BLaER1 treated with 17β-estradiol and CSF1 and Interleukin-3, amounts not matched to agents 10 nM and 100 nM (cell line): Measurements from ENCODE around the gene AGTRAP.

Experiments used
- H3K27ac ChIP-seq, 11 experiments: shearing (Covaris generic); formaldehyde crosslinking; 2 replicates each; pipeline ENCODE4 v1.8.1; 2022
- H3K27me3 ChIP-seq, 11 experiments: shearing (Covaris generic); formaldehyde crosslinking; 2 replicates each; pipeline ENCODE4 v1.8.1; 2022
- H3K36me3 ChIP-seq, 11 experiments: shearing (Covaris generic); formaldehyde crosslinking; 2 replicates each; pipeline ENCODE4 v1.8.1; 2022
- H3K4me1 ChIP-seq, 10 experiments: shearing (Covaris generic); formaldehyde crosslinking; 2 replicates each; pipeline ENCODE4 v1.8.1; 2022
- H3K4me2 ChIP-seq, 11 experiments: shearing (Covaris generic); formaldehyde crosslinking; 2 replicates each; pipeline ENCODE4 v1.8.1; 2022
- H3K4me3 ChIP-seq, 10 experiments: shearing (Covaris generic); formaldehyde crosslinking; 2 replicates each; pipeline ENCODE4 v1.8.1; 2022
- H3K9ac ChIP-seq, 11 experiments: shearing (Covaris generic); formaldehyde crosslinking; 2 replicates each; pipeline ENCODE4 v1.8.1; 2022
- H3K9me3 ChIP-seq, 11 experiments: shearing (Covaris generic); formaldehyde crosslinking; replicated peaks in 1 of 11; 2 replicates each; pipeline ENCODE4 v1.8.1; 2022
- H4K20me1 ChIP-seq, 11 experiments: shearing (Covaris generic); formaldehyde crosslinking; 2 replicates each; pipeline ENCODE4 v1.8.1; 2022
- Cebpa-rat ChIP-seq, 11 experiments: shearing (Covaris generic); IDR thresholded peaks; 2 replicates each; pipeline ENCODE4 v1.8.1; 2022

AGTRAP gene

GRCh38 chr1:11788549-11789053 is 52.7 kb downstream of the AGTRAP start:
- Histone ChIP-seq H3K27ac (peak overlapping the region; percentile 19 to 95 (median 78); a peak in 18 of 22 replicates), H3K36me3 (peaks cover 3 to 40% (median 15%) of the 10 kb centered on the region in 11 experiments; a peak in 18 of 22 replicates), H3K4me2 (peak overlapping the region in 7 of 11 experiments; percentile 81 to 96 (median 90); a peak in 12 of 22 replicates), H4K20me1 (no peaks in the 10 kb centered on the region; a peak in 1 of 22 replicates), H3K27me3 (no peaks in the 10 kb centered on the region), H3K4me3 (no peak overlapping the region), H3K9ac (peak overlapping the region in 9 of 11 experiments; percentile 12 to 77 (median 68); a peak in 13 of 22 replicates), H3K9me3 (no peaks in the 10 kb centered on the region), H3K4me1 (peaks cover 58 to 93% (median 82%) of the 10 kb centered on the region in 10 experiments)
- no peak for TF ChIP-seq Cebpa-rat (IDR thresholded peaks at IDR 0.05)

GRCh38 chr1:11789126-11790067 is 53.5 kb downstream of the AGTRAP start:
- TF ChIP-seq Cebpa-rat (IDR thresholded peaks at IDR 0.05), result no peak
- peak overlapping the region; percentile 19 to 95 (median 78); a peak in 21 of 22 replicates for H3K27ac ChIP-seq

GRCh38 chr1:11790101-11790879 is 54.4 kb downstream of the AGTRAP start:
- H3K36me3 ChIP-seq, result peaks cover 18 to 57% (median 32%) of the 10 kb centered on the region in 11 experiments; a peak in 21 of 22 replicates
- H4K20me1 ChIP-seq, result no peaks in the 10 kb centered on the region; a peak in 1 of 22 replicates
- TF ChIP-seq Cebpa-rat (IDR thresholded peaks at IDR 0.05), result no peak
- H3K27ac ChIP-seq, result peak overlapping the region; percentile 19 to 95 (median 78); a peak in 21 of 22 replicates
- peak overlapping the region; percentile 53 to 96 (median 82) for H3K4me2 ChIP-seq
- peak overlapping the region; percentile 15 to 77 (median 56); a peak in 19 of 22 replicates for H3K9ac ChIP-seq
- H3K9me3 ChIP-seq, result no peaks in the 10 kb centered on the region
- H3K4me1 ChIP-seq, result peaks cover 44 to 80% (median 68%) of the 10 kb centered on the region in 10 experiments
- no peaks in the 10 kb centered on the region for H3K27me3 ChIP-seq
- H3K4me3 ChIP-seq, result peak overlapping the region in 5 of 10 experiments; percentile 11 to 48 (median 19); a peak in 7 of 20 replicates

More at GRCh38 chr1:11789126-11790067, 53.5 kb downstream of the AGTRAP start:
- peak overlapping the region; percentile 5 to 77 (median 56); a peak in 17 of 22 replicates for H3K9ac ChIP-seq
- peak overlapping the region in 1 of 10 experiments; percentile 48; a peak in 3 of 20 replicates for H3K4me3 ChIP-seq
- H4K20me1 ChIP-seq, result no peaks in the 10 kb centered on the region; a peak in 1 of 22 replicates
- no peaks in the 10 kb centered on the region for H3K9me3 ChIP-seq
- peaks cover 53 to 89% (median 77%) of the 10 kb centered on the region in 10 experiments for H3K4me1 ChIP-seq
- H3K27me3 ChIP-seq, result no peaks in the 10 kb centered on the region
- H3K4me2 ChIP-seq, result peak overlapping the region in 10 of 11 experiments; percentile 1 to 96 (median 83); a peak in 17 of 22 replicates
- peaks cover 11 to 48% (median 23%) of the 10 kb centered on the region in 11 experiments; a peak in 20 of 22 replicates for H3K36me3 ChIP-seq

GRCh38 chr1:11790880-11791715 is 55.2 kb downstream of the AGTRAP start:
- no peaks in the 10 kb centered on the region for H3K27me3 ChIP-seq
- H3K4me3 ChIP-seq, result peak overlapping the region in 5 of 10 experiments; percentile 11 to 48 (median 19); a peak in 6 of 20 replicates
- H3K9me3 ChIP-seq, result no peaks in the 10 kb centered on the region
- H3K4me1 ChIP-seq, result peaks cover 38 to 72% (median 63%) of the 10 kb centered on the region in 10 experiments
- peak overlapping the region; percentile 53 to 96 (median 82) for H3K4me2 ChIP-seq
- no peaks in the 10 kb centered on the region; a peak in 2 of 22 replicates for H4K20me1 ChIP-seq
- peak overlapping the region in 10 of 11 experiments; percentile 37 to 77 (median 62); a peak in 17 of 22 replicates for H3K9ac ChIP-seq
- H3K36me3 ChIP-seq, result peaks cover 26 to 65% (median 40%) of the 10 kb centered on the region in 11 experiments
- H3K27ac ChIP-seq, result peak overlapping the region; percentile 13 to 95 (median 78); a peak in 19 of 22 replicates
- no peak for TF ChIP-seq Cebpa-rat (IDR thresholded peaks at IDR 0.05)

GRCh38 chr1:11792106-11792505 is 56.2 kb downstream of the AGTRAP start:
- Histone ChIP-seq H3K9ac (peak overlapping the region in 5 of 11 experiments; percentile 59 to 77 (median 70); a peak in 8 of 22 replicates), H4K20me1 (no peaks in the 10 kb centered on the region; a peak in 2 of 22 replicates), H3K4me2 (peak overlapping the region in 5 of 11 experiments; percentile 81 to 96 (median 92); a peak in 9 of 22 replicates), H3K27ac (peak overlapping the region in 8 of 11 experiments; percentile 64 to 95 (median 88); a peak in 14 of 22 replicates), H3K4me1 (peaks cover 40 to 72% (median 59%) of the 10 kb centered on the region in 10 experiments), H3K4me3 (no peak overlapping the region), H3K9me3 (no peaks in the 10 kb centered on the region), H3K36me3 (peaks cover 28 to 75% (median 42%) of the 10 kb centered on the region in 11 experiments), H3K27me3 (no peaks in the 10 kb centered on the region)
- TF ChIP-seq Cebpa-rat (IDR thresholded peaks at IDR 0.05), result no peak

GRCh38 chr1:11793819-11794218 is 57.9 kb downstream of the AGTRAP start:
- H3K27ac ChIP-seq, result peak overlapping the region in 2 of 11 experiments; percentile 11 to 21; a peak in 2 of 22 replicates
- no peak for TF ChIP-seq Cebpa-rat (IDR thresholded peaks at IDR 0.05)
- no peak overlapping the region for H3K9ac ChIP-seq
- no peaks in the 10 kb centered on the region for H3K9me3 ChIP-seq
- H3K36me3 ChIP-seq, result peaks cover 31 to 82% (median 45%) of the 10 kb centered on the region in 11 experiments
- no peaks in the 10 kb centered on the region; a peak in 3 of 22 replicates for H4K20me1 ChIP-seq
- H3K4me1 ChIP-seq, result peaks cover 37 to 62% (median 43%) of the 10 kb centered on the region in 10 experiments
- H3K4me3 ChIP-seq, result no peak overlapping the region
- H3K4me2 ChIP-seq, result no peak overlapping the region
- H3K27me3 ChIP-seq, result no peaks in the 10 kb centered on the region

- no peak overlapping the region for H3K4me2 ChIP-seq
- no peaks in the 10 kb centered on the region for H3K9me3 ChIP-seq
- TF ChIP-seq Cebpa-rat (IDR thresholded peaks at IDR 0.05), result no peak
- no peak overlapping the region for H3K9ac ChIP-seq
- peak overlapping the region in 3 of 11 experiments; percentile 11 to 29 (median 18); a peak in 4 of 22 replicates for H3K27ac ChIP-seq
- no peak overlapping the region for H3K4me3 ChIP-seq
- H3K27me3 ChIP-seq, result no peaks in the 10 kb centered on the region
- H3K4me1 ChIP-seq, result peaks cover 29 to 54% (median 35%) of the 10 kb centered on the region in 10 experiments
- peaks cover 37 to 89% (median 52%) of the 10 kb centered on the region in 11 experiments for H3K36me3 ChIP-seq
- no peaks in the 10 kb centered on the region; a peak in 3 of 22 replicates for H4K20me1 ChIP-seq
Measured at GRCh38 chr1:11794446-11795237, 58.7 kb downstream of the AGTRAP start.
